Panc1 (cell line): ENCODE data around the gene PKP4. TPM values are rescaled to one million over a fixed set of nuclear protein-coding genes. Genes with fewer than 3 reads are reported as not detected.

Experiments
- ATAC-seq: fragments of 200-7000 bp; cut with Tn5 transposase; 2 replicates; pipeline ENCODE4 v1.9.1; 2020; ENCODE audit warnings: mild to moderate bottlenecking, moderate library complexity
- BruUV-seq: library from RNA; stranded (reverse); fragments of 400-500 nt; replicated peaks from 2 replicates; lab custom pipeline; 2021; lab: Mats Ljungman, UMichigan
- CTCF ChIA-PET: fragments of 300-600 bp; sonication (Branson Sonifier 250); formaldehyde crosslinking; loops from one replicate; lab custom pipeline; 2022; ENCODE audit warnings: antibody characterized with exemption; lab: Charles Lee
- POLR2A ChIA-PET: fragments of 300-600 bp; sonication (Branson Sonifier 250); formaldehyde crosslinking; loops from one replicate; lab custom pipeline; 2022; ENCODE audit warnings: antibody characterized with exemption; lab: Charles Lee
- DNase-seq: peaks from one replicate; pipeline ENCODE4 v3.0.0-alpha.2; 2010; ENCODE audit warnings: low read depth, low spot score
- H3K27ac ChIP-seq: 2 replicates; pipeline ENCODE4 v1.5.1; 2011; ENCODE audit warnings: mild to moderate bottlenecking, low read length, inconsistent platforms
- H3K27me3 ChIP-seq: fragments of 200-500 bp; sonication (Bioruptor generic); 2 replicates; pipeline ENCODE4 v1.6.0; 2014; ENCODE audit warnings: low read length, inconsistent platforms; ENCODE audit not compliant: control insufficient read depth, insufficient read depth
- H3K36me3 ChIP-seq: fragments of 200-500 bp; sonication (Bioruptor generic); 2 replicates; pipeline ENCODE4 v1.5.1; 2014; ENCODE audit warnings: inconsistent platforms, mild to moderate bottlenecking, low read length, moderate library complexity; ENCODE audit not compliant: control insufficient read depth, insufficient read depth
- H3K4me1 ChIP-seq: 2 replicates; pipeline ENCODE4 v1.5.1; 2011; ENCODE audit warnings: inconsistent platforms, mild to moderate bottlenecking, low read length, moderate library complexity; ENCODE audit not compliant: control insufficient read depth, insufficient read depth
- H3K4me3 ChIP-seq, 2 experiments: 2 replicates each; pipeline ENCODE4 v1.5.1; 2011 to 2012; ENCODE audit warnings: low read depth in 2 of 2, low read length in 2 of 2, mild to moderate bottlenecking in 2 of 2, inconsistent platforms in 1 of 2, moderate library complexity in 1 of 2
- H3K9me3 ChIP-seq: fragments of 200-500 bp; sonication (Bioruptor generic); 2 replicates; pipeline ENCODE4 v1.5.1; 2014; ENCODE audit warnings: low read depth, mild to moderate bottlenecking, inconsistent platforms, low read length, moderate library complexity; ENCODE audit not compliant: control insufficient read depth, insufficient read depth
- CTCF ChIP-seq: fragments of 450-650 bp; IDR thresholded peaks from 2 replicates; pipeline ENCODE4 v1.5.1; 2017; ENCODE audit warnings: mild to moderate bottlenecking
- POLR2AphosphoS5 ChIP-seq: IDR thresholded peaks from 2 replicates; pipeline ENCODE4 v1.6.1; 2012; ENCODE audit warnings: mild to moderate bottlenecking, low read depth, low read length, moderate library complexity
- SIN3A ChIP-seq: IDR thresholded peaks from 2 replicates; pipeline ENCODE4 v1.6.1; 2012; ENCODE audit warnings: low read depth, mild to moderate bottlenecking, low read length, moderate library complexity, borderline replicate concordance; ENCODE audit not compliant: insufficient read depth
- TCF7L2 ChIP-seq: IDR thresholded peaks from 2 replicates; pipeline ENCODE4 v1.6.1; 2011; ENCODE audit warnings: mild to moderate bottlenecking, low read depth, low read length, inconsistent platforms
- in situ Hi-C: cut with HindIII; loops from 2 replicates; pipeline ENCODE4 v1.10.0; 2016; ENCODE audit warnings: low sequenced_read_pairs, low pct_unique_long_range_greater_than_20kb
- intact Hi-C: fragments of 100-400 bp; cut with micrococcal nuclease; formaldehyde crosslinking; loops from one replicate; pipeline ENCODE4 v1.10.0; 2022; ENCODE audit not compliant: unreplicated experiment
- total RNA-seq: library from RNA; stranded (reverse); gene quantifications from one replicate; pipeline ENCODE4 v1.2.1, GENCODE V29; 2021; ENCODE audit not compliant: unreplicated experiment
- TF ChIP-seq, protein P1 (sequence below), 2 experiments: IDR thresholded peaks; 2 replicates each; pipeline ENCODE4 v1.6.1; 2011 to 2012; ENCODE audit warnings: low read depth in 2 of 2, control low read depth in 1 of 2, low read length in 1 of 2, mild to moderate bottlenecking in 1 of 2, moderate library complexity in 1 of 2; ENCODE audit not compliant: insufficient read depth in 1 of 2

PKP4 gene
- total RNA-seq, 1 experiment from 2014 or later, result 81.7 TPM

DNA sequence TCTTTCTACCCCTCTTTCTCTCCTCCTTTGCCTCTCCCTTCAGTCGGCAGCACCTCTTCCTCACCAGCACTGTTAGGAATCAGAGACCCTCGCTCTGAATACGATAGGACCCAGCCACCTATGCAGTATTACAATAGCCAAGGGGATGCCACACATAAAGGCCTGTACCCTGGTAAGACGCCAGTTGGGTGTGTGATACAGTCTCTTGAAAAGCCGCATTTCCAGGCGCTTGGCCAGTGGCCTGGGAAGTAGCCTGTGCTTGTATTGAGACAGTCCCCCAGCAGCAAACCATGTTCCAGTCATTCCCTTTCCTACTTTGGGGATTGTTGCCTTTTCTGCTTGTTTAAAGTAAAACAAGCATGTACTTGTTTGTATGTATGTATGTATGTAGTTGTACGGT, 219.9 kb downstream of the PKP4 start:
- CTCF ChIA-PET, result no interaction called here

GRCh38 chr2:158677542-158677941, 220.8 kb downstream of the PKP4 start:
- DNase-seq (no peak), ATAC-seq (no peak)
- TF ChIP-seq TCF7L2, result no peak
- TF ChIP-seq, protein P1, sequence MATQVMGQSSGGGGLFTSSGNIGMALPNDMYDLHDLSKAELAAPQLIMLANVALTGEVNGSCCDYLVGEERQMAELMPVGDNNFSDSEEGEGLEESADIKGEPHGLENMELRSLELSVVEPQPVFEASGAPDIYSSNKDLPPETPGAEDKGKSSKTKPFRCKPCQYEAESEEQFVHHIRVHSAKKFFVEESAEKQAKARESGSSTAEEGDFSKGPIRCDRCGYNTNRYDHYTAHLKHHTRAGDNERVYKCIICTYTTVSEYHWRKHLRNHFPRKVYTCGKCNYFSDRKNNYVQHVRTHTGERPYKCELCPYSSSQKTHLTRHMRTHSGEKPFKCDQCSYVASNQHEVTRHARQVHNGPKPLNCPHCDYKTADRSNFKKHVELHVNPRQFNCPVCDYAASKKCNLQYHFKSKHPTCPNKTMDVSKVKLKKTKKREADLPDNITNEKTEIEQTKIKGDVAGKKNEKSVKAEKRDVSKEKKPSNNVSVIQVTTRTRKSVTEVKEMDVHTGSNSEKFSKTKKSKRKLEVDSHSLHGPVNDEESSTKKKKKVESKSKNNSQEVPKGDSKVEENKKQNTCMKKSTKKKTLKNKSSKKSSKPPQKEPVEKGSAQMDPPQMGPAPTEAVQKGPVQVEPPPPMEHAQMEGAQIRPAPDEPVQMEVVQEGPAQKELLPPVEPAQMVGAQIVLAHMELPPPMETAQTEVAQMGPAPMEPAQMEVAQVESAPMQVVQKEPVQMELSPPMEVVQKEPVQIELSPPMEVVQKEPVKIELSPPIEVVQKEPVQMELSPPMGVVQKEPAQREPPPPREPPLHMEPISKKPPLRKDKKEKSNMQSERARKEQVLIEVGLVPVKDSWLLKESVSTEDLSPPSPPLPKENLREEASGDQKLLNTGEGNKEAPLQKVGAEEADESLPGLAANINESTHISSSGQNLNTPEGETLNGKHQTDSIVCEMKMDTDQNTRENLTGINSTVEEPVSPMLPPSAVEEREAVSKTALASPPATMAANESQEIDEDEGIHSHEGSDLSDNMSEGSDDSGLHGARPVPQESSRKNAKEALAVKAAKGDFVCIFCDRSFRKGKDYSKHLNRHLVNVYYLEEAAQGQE (IDR thresholded peaks at IDR 0.05; ENCODE audit: insufficient read depth in 1 of 2, low read depth in 2 of 2, low read length in 1 of 2), result no peak
- no peak for TF ChIP-seq SIN3A
- TF ChIP-seq CTCF, result no peak
- H3K27ac ChIP-seq, result no peak overlapping the region
- H3K36me3 ChIP-seq, result peaks cover 3% of the 10 kb centered on the region
- H3K27me3 ChIP-seq, result no peaks in the 10 kb centered on the region
- CTCF ChIA-PET, result no interaction called here
- no peak overlapping the region for H3K4me3 ChIP-seq
- no TSS peak for BruUV-seq
- intact Hi-C loops, result no loop called here
- POLR2A ChIA-PET, result no interaction called here
- no peaks in the 10 kb centered on the region for H3K9me3 ChIP-seq
- in situ Hi-C loops, result no loop called here
- no peaks in the 10 kb centered on the region for H3K4me1 ChIP-seq

More for the DNA sequence above, 219.9 kb downstream of the PKP4 start:
- in situ Hi-C loops, result no loop called here
- intact Hi-C loops, result no loop called here
- Histone ChIP-seq H3K9me3 (no peaks in the 10 kb centered on the region), H3K27ac (no peak overlapping the region), H3K4me3 (no peak overlapping the region), H3K36me3 (peaks cover 3% of the 10 kb centered on the region), H3K27me3 (no peaks in the 10 kb centered on the region), H3K4me1 (no peaks in the 10 kb centered on the region)
- no TSS peak for BruUV-seq
- TF ChIP-seq POLR2AphosphoS5, result no peak
- no peak for TF ChIP-seq TCF7L2
- TF ChIP-seq CTCF, result no peak
- TF ChIP-seq, protein P1 (IDR thresholded peaks at IDR 0.05; ENCODE audit: insufficient read depth in 1 of 2, low read depth in 2 of 2, low read length in 1 of 2), result no peak
- TF ChIP-seq SIN3A, result no peak
- ATAC-seq, result no peak
- POLR2A ChIA-PET, result no interaction called here
- no peak for DNase-seq
